Nephron progenitor cell (in vitro differentiated cells): ENCODE data around the gene SLC29A1.

Experiments used
- DNase-seq: peaks from one replicate; pipeline ENCODE4 v3.0.0; 2021
- H3K27ac Mint-ChIP-seq: 2 replicates; pipeline ENCODE4 v1.8.0; 2021; ENCODE audit warnings: mild to moderate bottlenecking, moderate library complexity, mixed read lengths
- H3K27me3 Mint-ChIP-seq: 2 replicates; pipeline ENCODE4 v1.8.0; 2021; ENCODE audit warnings: mild to moderate bottlenecking, low read depth, mixed read lengths; ENCODE audit not compliant: poor library complexity
- H3K36me3 Mint-ChIP-seq: 2 replicates; pipeline ENCODE4 v1.8.0; 2021; ENCODE audit warnings: low read depth, mixed read lengths
- H3K4me1 Mint-ChIP-seq: 2 replicates; pipeline ENCODE4 v1.8.0; 2021; ENCODE audit warnings: mixed read lengths
- H3K4me3 Mint-ChIP-seq: 2 replicates; pipeline ENCODE4 v1.8.0; 2021; ENCODE audit warnings: mild to moderate bottlenecking, moderate library complexity, mixed read lengths
- H3K9me3 Mint-ChIP-seq: 2 replicates; pipeline ENCODE4 v1.8.0; 2021; ENCODE audit warnings: mild to moderate bottlenecking, moderate library complexity, mixed read lengths
- CTCF ChIP-seq: fragments of 200-600 bp; sonication (generic); IDR thresholded peaks from 2 replicates; pipeline ENCODE4 v1.5.0; 2021; ENCODE audit warnings: antibody characterized with exemption

SLC29A1 gene

DNA sequence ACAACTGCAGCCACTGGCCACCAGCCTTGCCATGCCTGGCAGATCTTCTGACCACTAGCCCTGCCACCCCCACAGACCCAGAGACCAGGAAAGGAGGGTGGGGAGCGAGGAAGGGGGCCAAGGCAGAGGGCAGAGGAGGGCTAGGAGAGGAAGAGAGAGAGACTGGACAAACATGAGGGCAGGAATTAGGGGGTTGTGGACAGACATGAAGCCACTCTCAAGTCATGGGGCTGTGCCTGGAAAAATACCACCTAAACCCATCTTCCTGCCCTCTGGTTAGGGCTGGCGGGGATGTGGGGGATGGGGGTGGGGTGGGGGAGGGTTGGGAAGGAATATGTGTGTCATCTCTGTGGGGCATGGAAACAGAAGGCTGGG, 1.4 kb upstream of the SLC29A1 start:
- Mint-ChIP-seq H3K36me3 (no peaks in the 10 kb centered on the region), H3K9me3 (no peaks in the 10 kb centered on the region), H3K4me3 (no peak overlapping the region), H3K4me1 (peaks cover 67% of the 10 kb centered on the region), H3K27ac (no peak overlapping the region), H3K27me3 (no peaks in the 10 kb centered on the region)
- no peak for DNase-seq
- no peak for TF ChIP-seq CTCF

GRCh38 chr6:44222486-44223318, 693 bp upstream of the SLC29A1 start:
- Mint-ChIP-seq H3K4me1 (peaks cover 67% of the 10 kb centered on the region), H3K27me3 (no peaks in the 10 kb centered on the region), H3K4me3 (peak overlapping the region; percentile 76), H3K27ac (no peak overlapping the region), H3K36me3 (no peaks in the 10 kb centered on the region), H3K9me3 (no peaks in the 10 kb centered on the region)
- no peak for TF ChIP-seq CTCF
- no peak for DNase-seq

- no peaks in the 10 kb centered on the region for H3K27me3 Mint-ChIP-seq
- H3K4me1 Mint-ChIP-seq, result peaks cover 73% of the 10 kb centered on the region
- H3K36me3 Mint-ChIP-seq, result no peaks in the 10 kb centered on the region
- TF ChIP-seq CTCF, result no peak
- DNase-seq, result peak; percentile 38
- no peak overlapping the region for H3K27ac Mint-ChIP-seq
- H3K4me3 Mint-ChIP-seq, result peak overlapping the region; percentile 84
- no peaks in the 10 kb centered on the region for H3K9me3 Mint-ChIP-seq
Observed at GRCh38 chr6:44224029-44224964, 902 bp downstream of the SLC29A1 start.

DNA sequence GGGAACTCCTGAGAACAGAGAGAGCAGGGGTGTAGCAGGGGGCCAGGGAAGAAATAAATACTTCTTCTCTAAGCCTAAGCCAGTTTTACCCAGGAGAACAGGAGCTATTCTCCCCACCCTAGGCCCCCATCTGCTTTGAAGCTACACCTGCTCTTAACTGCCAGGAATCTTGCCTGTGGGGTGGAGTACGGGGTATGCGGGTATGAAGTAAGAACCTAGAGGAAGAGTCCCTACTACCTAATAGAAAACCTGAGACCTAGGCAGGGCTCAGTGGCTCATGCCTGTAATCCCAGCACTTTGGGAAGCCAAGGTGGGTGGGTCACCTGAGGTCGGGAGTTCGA, 1.5 kb downstream of the SLC29A1 start:
- TF ChIP-seq CTCF, result no peak
- peaks cover 79% of the 10 kb centered on the region for H3K4me1 Mint-ChIP-seq

DNA sequence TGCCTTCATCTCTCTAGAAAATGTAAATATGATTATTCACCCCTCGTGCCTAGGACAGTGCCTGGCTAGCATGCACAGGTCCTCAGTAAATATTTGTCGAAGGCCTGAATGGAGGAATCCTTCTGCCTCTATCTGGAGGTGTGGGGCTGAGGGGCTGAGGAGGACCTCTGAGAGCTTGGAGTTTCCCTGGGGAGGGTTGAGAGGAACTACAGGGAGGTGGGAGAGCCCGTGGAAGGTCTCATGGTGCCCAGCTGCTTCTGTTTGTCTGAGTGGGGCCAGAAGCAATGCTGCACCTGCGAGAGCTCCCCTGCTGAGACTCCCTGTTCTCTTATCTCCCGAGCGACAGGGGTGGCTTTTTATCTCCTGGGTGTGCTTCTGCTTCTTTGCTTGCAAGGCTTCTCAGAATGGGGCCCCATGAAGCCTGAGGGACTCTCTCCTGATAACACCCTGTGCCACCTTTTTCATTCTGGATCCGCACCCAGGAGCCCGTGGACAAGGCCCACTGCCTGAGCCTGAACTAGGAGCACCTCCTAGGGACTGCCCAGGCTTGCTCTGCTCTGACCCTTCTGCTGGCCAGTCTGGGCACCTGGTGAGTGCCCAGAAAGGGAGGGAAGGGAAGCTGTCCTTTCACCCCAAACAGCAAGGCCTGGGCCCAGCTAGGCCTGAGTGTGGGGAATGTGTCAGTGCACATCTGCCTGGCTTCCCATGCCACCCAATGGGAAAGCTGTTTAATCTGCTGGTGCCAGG, 2.4 kb downstream of the SLC29A1 start:
- Mint-ChIP-seq H3K27ac (peak overlapping the region; percentile 90), H3K4me1 (peaks cover 84% of the 10 kb centered on the region), H3K36me3 (peaks cover 6% of the 10 kb centered on the region), H3K4me3 (peak overlapping the region; percentile 68), H3K9me3 (no peaks in the 10 kb centered on the region), H3K27me3 (no peaks in the 10 kb centered on the region)
- DNase-seq, result no peak
- TF ChIP-seq CTCF, result no peak

More for the DNA sequence above, 1.5 kb downstream of the SLC29A1 start:
- Mint-ChIP-seq H3K27ac (no peak overlapping the region), H3K4me3 (peak overlapping the region; percentile 84), H3K36me3 (no peaks in the 10 kb centered on the region), H3K9me3 (no peaks in the 10 kb centered on the region), H3K27me3 (no peaks in the 10 kb centered on the region)
- no peak for DNase-seq
